ENCODE measurements around the gene OR4D2.
"Not testable (repeated sequence)": the region's sequence is repeated elsewhere in the genome, so short reads cannot be mapped to it uniquely, and the experiment has no call there.

DNA sequence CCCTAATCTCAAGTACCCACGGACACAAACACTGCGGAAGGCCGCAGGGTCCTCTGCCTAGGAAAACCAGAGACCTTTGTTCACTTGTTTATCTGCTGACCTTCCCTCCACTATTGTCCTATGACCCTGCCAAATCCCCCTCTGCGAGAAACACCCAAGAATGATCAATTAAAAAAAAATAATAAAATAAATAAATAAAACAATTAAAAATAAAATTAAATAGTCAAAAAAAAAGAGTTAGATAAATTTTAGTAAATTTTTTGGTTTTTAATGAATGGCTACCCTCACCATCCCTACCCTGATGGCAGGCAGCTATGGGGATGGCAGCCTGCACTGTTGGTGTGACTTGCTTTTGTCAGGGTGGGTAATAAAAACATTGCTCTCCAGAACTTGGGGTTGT is 23.4 kb upstream of the OR4D2 start:
- TF ChIP-seq POLR2A, POLR2AphosphoS5 (IDR thresholded peaks at IDR 0.05): not testable (repeated sequence)
- TF ChIP-seq, protein P1, sequence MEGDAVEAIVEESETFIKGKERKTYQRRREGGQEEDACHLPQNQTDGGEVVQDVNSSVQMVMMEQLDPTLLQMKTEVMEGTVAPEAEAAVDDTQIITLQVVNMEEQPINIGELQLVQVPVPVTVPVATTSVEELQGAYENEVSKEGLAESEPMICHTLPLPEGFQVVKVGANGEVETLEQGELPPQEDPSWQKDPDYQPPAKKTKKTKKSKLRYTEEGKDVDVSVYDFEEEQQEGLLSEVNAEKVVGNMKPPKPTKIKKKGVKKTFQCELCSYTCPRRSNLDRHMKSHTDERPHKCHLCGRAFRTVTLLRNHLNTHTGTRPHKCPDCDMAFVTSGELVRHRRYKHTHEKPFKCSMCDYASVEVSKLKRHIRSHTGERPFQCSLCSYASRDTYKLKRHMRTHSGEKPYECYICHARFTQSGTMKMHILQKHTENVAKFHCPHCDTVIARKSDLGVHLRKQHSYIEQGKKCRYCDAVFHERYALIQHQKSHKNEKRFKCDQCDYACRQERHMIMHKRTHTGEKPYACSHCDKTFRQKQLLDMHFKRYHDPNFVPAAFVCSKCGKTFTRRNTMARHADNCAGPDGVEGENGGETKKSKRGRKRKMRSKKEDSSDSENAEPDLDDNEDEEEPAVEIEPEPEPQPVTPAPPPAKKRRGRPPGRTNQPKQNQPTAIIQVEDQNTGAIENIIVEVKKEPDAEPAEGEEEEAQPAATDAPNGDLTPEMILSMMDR (IDR thresholded peaks at IDR 0.05 in 8 of 11, conservative IDR thresholded peaks at IDR 0.05 in 3 of 11) = not testable (repeated sequence)

Measured in spleen (tissue), 7 donors.